ENCODE results near the gene CLDN10.
"Not testable (repeated sequence)": the region's sequence is repeated elsewhere in the genome, so short reads cannot be mapped to it uniquely, and the experiment has no call there.

CLDN10 gene, protein sequence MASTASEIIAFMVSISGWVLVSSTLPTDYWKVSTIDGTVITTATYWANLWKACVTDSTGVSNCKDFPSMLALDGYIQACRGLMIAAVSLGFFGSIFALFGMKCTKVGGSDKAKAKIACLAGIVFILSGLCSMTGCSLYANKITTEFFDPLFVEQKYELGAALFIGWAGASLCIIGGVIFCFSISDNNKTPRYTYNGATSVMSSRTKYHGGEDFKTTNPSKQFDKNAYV

DNA sequence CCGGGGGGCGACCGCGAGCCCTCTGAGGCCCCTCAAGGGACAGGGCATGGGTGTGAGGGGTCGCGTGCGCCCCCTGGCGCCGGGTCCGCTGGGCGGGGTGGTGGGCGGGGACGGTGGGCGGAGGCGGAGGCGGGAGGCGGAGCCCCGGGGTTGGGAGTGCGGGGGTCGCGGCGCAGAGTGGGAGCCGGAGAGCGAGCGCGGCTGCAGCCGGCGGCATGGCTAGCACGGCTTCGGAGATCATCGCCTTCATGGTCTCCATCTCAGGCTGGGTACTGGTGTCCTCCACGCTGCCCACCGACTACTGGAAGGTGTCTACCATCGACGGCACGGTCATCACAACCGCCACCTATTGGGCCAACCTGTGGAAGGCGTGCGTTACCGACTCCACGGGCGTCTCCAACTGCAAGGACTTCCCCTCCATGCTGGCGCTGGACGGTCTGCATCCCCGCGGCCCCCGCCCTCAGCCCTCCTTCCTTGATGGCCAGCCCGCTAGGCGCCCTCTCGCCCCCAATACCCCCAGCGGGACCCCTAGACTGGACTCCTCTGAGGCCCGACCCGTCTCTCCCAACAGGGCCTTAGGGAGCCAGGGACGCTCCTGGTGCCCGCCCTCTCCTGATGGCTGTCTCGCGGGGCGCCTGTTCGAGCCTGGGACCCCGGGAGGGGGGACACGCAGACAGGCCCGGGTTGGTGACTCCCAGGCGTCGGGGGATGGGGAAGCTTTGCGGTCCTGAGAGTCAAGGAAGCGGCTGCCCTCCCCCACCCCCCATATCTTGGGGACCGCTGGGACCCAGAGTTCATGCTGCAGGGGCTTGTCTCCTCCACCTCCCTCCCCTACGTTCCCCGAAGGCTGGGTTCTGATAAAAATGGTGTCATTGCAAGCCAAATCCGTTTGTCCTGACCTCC lies at the start of gene CLDN10:
CLDN10 (plus strand) TSS at position 182 of the 903 bp plus-strand sequence; CDS start at position 216, 34 bp downstream.
- DNase-seq (ENCODE audit: insufficient read length, low spot score), result no peak
- no peak for FAIRE-seq

DNA sequence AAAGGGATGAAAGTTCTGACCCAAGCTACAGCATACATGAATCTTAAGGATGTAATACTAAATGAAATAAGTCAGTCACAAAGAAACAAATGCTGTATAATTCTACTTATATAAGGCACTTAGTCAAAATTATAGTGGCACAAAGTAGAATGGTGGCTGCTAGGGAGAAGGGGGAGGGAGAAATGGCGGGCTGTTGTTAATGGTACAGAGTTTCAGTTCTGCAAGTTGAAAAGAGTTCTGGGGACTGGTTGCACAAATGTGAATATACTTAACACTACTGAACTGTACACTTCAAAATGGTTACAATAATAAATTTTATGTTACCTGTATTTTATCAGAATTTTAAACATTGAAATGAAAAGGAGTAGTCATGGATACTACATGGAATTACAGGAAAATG lies 48.9 kb upstream of the CLDN10 start:
- DNase-seq (ENCODE audit: insufficient read length, low spot score) (no peak), FAIRE-seq (no peak)

DNA sequence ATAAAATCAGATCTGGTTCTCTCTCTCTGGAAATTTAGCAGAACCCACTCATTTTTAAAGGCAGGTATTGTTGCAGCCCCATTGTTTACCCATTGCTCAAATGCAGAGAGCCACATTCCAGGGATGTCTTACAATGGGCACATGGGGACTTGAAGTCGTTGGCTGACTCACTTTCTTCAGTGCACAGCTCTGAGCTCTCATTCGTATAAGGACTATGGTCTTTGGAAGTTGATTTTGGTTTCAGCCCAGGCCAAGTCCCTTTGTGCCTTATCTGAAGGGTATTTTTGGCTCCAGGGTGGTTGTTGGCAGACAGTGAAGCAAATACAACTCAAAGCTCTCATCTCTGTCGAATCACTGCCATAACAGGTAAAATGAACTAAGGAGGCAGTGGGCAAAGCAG lies 47.3 kb upstream of the CLDN10 start:
- DNase-seq (ENCODE audit: insufficient read length, low spot score), result no peak
- no peak for FAIRE-seq

DNA sequence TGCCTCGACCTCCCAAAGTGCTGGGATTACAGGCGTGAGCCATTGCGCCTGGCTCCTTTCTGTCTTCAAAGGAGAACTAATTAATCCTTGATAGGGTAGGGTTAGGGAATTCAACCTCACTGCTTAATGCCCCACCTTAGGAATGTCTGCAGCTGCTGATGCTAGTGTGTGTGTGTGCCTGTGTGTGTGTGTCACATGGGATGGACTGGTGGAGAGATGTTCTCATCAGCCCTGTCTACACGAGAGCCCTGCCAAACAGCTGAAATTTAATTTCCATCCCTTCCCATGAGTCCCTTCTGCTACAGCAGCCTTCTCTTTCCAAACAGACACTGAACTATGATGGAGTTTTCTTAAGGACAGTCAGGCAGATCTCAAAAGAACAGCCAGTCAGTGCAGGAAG lies 46.5 kb upstream of the CLDN10 start:
- DNase-seq (ENCODE audit: insufficient read length, low spot score) (no peak), FAIRE-seq (no peak)

- DNase-seq (ENCODE audit: insufficient read length, low spot score) (no peak), FAIRE-seq (no peak)
These were observed 44.5 kb upstream of the CLDN10 start for GRCh38 chr13:95507991-95508390.

DNA sequence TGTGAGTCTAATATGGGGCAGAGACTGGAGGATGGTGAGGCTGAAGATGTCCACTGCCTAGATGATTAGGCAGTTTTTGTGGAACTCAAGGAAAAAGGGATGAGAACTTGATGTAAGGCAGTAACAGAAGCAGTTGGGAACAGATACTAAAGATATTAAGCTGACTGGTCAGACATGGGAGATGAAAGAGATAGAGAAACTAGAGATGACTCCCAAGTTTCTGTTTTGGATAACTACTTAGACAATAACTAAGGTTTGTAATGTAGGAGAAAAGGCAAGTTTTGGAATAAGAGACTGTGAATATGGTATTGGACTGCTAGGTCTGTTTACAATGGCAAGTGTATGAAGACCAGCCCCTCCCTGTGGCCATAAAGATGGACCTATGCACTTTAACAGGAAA lies 43.5 kb upstream of the CLDN10 start:
- no peak for DNase-seq (ENCODE audit: insufficient read length, low spot score)
- no peak for FAIRE-seq

DNA sequence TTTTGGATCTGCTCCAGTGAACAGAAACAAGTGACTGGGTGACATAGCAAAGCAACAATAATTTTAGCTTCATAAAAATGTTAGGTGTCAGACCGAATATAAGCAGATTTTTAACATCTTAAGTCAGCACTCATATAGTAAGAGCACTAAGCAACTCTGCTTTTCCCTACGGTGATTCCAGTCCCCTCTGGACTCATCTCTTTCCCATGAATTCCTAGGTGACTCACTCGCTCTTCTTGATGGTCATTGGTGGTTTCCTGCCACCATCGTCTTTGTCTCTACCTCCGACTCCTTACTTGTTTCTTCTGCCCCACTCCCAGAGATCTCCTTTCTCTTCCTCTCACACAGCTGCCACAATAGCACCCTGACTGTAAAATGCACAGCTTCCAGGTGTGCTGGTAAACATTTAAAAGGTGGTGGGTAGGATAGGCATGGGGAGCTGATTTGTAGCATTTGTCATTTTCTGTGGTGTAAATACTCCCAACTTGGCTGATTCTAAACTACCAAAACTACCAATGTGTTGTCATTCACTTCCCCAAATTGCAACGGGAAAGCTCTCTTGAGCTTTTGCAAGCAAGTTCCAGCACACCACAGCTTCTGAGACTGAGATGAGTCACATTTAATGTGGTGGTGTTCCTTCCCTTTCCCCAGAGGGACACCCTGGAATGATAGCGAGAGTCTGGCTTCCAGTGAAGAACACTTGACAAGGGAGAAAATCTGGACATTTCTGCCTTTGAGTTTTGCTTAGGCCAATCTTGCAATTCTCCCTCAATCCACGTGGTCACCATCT lies 42.8 kb upstream of the CLDN10 start:
- DNase-seq (ENCODE audit: insufficient read length, low spot score) (no peak), FAIRE-seq (no peak)

- DNase-seq (ENCODE audit: insufficient read length, low spot score) (no peak), FAIRE-seq (no peak)
These were observed 41.6 kb upstream of the CLDN10 start for GRCh38 chr13:95510950-95511349.

DNA sequence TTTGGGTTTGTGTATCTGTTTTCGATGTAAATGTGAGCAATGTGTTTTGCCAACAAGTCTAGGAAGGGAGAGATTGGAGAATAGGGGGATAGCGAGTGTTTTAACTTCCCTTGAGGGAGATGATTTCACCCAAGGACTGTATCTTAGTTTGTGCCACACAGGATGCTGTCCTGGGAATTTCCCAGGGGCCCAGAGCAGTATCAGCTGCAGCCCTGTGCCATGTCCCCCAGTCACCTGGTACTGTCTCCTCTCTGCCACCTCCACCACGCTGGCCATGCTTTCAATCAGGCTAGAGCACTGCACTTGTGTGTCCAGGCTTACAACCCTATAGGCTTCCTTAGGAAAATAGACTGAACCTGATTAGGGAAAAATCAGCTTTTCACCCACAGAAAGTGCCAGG lies 40.1 kb upstream of the CLDN10 start:
- no peak for DNase-seq (ENCODE audit: insufficient read length, low spot score)
- FAIRE-seq, result no peak

- no peak for FAIRE-seq
- DNase-seq (ENCODE audit: insufficient read length, low spot score), result no peak
These were observed 39.6 kb upstream of the CLDN10 start for GRCh38 chr13:95512957-95513356.

DNA sequence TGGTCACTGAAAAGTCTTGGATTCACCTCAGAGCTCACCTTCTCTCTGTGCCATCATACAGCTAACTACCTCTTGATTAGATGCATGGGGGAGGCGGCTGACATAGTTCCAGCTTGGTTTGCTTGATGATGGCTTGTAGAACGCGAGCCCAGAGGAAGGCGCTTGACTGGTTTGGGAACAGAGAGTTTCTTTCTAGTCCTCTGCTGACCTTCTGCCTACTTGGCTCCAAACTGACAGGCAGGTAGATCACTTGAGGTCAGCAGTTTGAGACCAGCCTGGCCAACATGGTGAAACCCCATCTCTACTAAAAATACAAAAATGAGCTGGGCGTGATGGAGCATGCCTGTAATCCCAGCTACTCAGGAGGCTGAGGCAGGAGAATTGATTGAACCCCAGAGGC lies 36.9 kb upstream of the CLDN10 start:
- not testable (repeated sequence) for FAIRE-seq; DNase-seq (ENCODE audit: insufficient read length, low spot score)

GRCh38 chr13:95516021-95516420 lies 36.5 kb upstream of the CLDN10 start:
- DNase-seq (ENCODE audit: insufficient read length, low spot score) (no peak), FAIRE-seq (no peak)

DNA sequence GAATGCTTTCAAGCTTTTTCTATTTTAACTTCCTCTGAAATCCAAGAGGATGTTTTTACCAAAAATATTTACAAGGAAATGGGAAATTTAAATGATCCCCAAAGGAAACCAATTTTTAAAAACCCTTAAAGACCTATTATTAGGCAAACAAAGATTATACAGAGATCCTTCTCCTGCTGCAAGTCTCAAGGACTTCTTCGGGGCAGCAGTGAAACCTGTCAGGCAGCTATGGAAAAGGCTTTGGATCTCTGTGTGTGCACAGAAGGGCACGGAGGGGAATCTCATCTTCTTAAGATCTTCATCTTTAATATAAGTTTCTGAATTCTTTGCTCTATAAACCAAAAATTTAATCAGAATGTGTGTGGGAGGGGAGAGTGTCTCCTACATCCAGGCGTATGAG lies 36.0 kb upstream of the CLDN10 start:
- no peak for FAIRE-seq
- DNase-seq (ENCODE audit: insufficient read length, low spot score), result no peak

DNA sequence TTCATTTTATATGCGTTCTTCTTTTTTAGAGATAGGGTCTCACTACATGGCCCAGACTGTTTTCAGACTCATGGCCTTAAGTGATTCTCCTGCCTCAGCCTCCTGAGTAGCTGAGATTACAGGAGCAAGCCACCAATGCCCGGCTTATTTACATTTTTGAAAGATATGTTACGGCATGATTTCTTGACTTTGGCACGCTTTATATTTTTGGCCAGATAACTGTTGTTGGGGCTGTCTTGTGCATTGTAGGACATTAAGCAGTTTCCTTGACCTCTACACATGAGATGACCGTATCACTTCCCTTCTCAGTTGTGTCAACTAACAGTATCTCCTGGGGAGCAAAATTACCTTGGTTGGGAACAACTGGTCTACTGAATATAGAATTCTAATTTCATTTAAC lies 28.9 kb upstream of the CLDN10 start:
- DNase-seq (ENCODE audit: insufficient read length, low spot score) (no peak), FAIRE-seq (no peak)

- FAIRE-seq (no peak), DNase-seq (ENCODE audit: insufficient read length, low spot score) (no peak)
These were observed 28.1 kb upstream of the CLDN10 start for GRCh38 chr13:95524264-95524901.

DNA sequence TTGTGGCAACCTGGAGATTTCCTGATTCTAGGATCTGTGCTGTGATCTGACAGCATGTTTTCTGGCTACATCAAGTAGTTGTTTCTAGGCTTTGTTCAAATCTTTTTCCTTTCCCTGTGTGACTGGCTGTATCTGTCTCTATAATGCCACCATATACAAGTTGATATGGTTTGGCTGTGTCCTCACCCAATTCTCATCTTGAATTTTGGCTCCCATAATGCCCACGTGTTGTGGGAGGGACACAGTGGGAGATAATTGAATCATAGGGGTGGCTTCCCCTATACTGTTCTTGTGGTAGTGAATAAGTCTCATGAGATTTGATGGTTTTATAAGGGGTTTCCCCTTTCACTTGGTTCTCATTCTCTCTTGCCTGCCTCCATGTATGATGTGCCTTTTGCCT lies 24.6 kb upstream of the CLDN10 start:
- DNase-seq (ENCODE audit: insufficient read length, low spot score) (no peak), FAIRE-seq (no peak)

- no peak for FAIRE-seq
- DNase-seq (ENCODE audit: insufficient read length, low spot score), result no peak
These were observed 22.3 kb upstream of the CLDN10 start for GRCh38 chr13:95530178-95530577.

GRCh38 chr13:95533545-95534160 lies 18.9 kb upstream of the CLDN10 start:
- FAIRE-seq, result no peak
- DNase-seq (ENCODE audit: insufficient read length, low spot score), result no peak

DNA sequence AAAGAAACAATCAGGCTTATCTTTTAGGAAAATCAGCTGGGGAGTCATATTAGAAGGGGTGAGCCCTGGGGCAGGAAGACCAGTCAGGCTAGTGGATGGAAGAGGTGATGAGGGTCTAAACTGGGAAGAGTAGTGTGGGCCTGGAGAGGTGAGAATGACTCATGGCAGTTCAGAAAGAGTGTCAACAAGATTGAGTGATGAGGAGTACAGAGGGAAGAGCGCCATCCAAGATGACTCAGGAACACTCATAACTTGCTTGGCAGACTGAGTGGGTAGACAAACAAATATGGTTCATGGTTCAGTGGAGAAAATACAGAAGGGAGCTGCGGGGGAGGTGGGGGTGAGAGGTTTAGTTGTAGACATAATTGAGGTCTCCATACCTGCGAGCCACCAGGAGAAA lies 17.3 kb upstream of the CLDN10 start:
- no peak for FAIRE-seq

GRCh38 chr13:95536632-95537241 lies 15.8 kb upstream of the CLDN10 start:
- FAIRE-seq, result peak; percentile 86
- DNase-seq (ENCODE audit: insufficient read length, low spot score), result no peak

More for the DNA sequence above, 17.3 kb upstream of the CLDN10 start:
- no peak for DNase-seq (ENCODE audit: insufficient read length, low spot score)

Measured in GM19239 (cell line).